Left cardiac atrium (tissue), 4 donors: ENCODE results near the gene OR2B6. TPM values are rescaled to one million over a fixed set of nuclear protein-coding genes. Genes with fewer than 3 reads are reported as not detected.

Experiments used
- ATAC-seq, 2 donors: fragments of 200-7000 bp; cut with Tn5 transposase; one replicate each; pipeline ENCODE4 v1.9.1; 2020; ENCODE audit warnings: mild to moderate bottlenecking in 2 of 2, moderate library complexity in 2 of 2
- DNase-seq: peaks from one replicate; pipeline ENCODE4 v3.0.0-alpha.2; 2020
- intact Hi-C, 2 donors: fragments of 100-400 bp; cut with DNase I; formaldehyde crosslinking; loops; one replicate each; pipeline versions ENCODE4 v1.14.1 to v1.15.1; 2022 to 2023
- total RNA-seq, 2 donors: library from RNA; stranded (reverse); fragmentation: NEBNext Ultra II Directional; extraction: Animal tissue kit (Norgen Biotek cat#: 25700); gene quantifications; one replicate each; pipeline ENCODE4 v1.2.1, GENCODE V29; 2021
- donor health status: DM: no; HTN: yes; CAD: no.
- donor health status: DM: no; HTN: yes; CAD: no; lungs with severe emphysema.
- donor health status: DM: yes; HTN: yes; CAD: no.
- donor health status: Dilated cardiomyopathy.

Gene OR2B6
- total RNA-seq, 2 donors from 2014 or later = not detected

DNA sequence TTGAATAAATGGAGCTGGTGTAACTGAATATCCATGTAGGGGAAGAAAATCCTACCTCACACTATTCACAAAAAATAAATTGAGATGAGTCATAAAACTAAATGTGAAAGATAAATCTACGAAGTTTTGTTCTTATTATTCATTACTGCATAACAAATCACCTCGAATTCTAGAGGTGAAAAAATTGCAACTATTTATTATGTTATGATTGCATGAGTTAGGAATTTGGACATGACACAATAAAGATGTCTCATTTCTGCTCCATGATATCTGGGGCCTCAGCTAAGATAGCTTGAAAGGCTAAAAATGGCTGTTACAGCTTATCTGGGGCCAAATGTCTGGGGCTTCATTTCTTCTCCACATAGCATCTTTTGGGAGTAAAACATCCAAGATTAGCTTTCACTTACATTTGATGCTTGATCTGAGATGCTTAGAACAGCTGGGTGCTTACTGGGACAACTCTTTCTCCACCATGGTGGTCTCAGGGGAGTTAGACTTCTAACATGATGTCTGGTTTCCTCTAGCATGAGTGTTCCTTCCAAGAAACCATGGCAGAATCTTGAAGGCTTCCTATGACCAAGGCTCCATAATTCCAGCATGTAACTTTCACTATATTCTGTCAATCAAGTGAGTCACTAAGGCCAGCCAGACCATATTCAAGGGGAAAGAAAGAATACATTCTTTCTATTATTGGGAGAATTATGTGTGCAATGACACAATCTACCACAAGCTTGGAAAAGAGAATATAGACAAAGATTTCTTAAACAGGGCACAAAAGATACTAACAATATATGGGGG lies 30.1 kb downstream of the OR2B6 start:
- DNase-seq = no peak
- ATAC-seq = no peak
- intact Hi-C loops = no loop called here

DNA sequence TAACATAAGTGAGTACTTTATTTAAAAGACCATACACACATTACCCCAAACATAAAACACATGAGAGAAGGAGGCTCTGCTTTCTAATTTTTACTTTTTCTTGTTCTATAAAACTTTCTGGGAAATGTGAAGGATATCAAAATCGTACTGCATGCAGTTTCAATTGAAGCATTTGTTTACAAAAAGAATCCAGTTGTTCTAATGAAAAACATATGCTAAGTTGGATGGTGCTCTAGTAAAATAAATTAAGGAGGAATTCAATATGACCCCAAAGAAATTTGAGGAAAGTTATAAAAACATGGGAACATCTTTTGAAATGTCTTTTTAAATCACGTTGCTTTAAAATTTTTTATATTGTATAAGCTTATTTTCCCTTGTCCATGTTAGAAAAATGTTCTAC lies 37.6 kb downstream of the OR2B6 start:
- no peak for DNase-seq
- intact Hi-C loops = no loop called here
- ATAC-seq = no peak

DNA sequence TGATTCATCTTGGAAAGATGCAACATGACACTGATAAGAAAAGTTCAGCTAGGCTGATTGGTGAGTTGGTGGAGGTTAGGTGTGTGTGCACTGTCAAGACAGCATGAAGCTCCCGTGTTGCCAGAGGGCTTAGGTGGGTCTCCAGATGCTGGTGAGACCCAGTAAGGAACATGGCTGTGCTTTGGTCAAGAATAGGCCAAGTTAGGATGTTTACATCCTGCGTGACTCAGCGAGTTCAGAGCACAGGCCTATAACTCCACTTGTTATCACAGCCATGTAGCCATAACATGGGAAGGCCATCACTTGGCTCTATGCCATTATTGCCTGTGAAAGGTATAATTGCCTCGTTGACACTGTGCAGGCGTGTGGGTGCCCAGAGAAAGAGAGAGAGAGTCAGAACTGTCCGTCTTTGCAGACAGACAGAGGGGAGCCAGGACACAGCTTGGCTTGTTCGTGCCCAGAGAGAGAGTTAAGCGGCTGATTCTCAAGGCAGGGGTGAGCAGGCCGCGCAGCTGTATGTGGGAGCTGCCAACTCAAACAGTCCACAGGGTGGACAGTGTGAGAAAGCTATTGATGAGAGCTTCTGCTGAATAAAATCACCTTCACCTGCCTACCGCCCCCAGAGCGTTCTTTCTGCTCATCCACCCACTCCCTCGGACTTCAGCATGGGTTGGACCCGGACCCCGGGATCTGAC lies 43.5 kb downstream of the OR2B6 start:
- intact Hi-C loops = no loop called here
- no peak for ATAC-seq
- DNase-seq = no peak

DNA sequence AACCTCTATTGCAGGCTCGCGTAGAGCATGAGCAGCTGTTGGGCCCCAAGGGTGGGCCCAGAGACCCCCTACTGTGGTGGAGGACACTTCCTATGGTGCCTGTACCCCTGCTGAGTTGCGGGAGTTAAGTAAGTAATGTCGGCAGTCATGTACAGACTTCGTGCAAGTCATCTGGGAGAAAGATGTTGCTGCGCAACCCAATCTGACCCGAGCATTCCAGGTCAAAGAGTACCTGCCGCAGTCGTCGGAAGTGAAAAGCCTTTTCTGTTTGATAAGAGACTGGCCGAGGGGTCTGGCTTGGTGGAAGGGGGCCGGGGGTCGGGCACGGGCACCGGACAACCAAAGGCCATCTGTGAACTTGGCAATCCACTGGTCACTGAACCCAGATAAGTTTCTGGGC lies 44.3 kb downstream of the OR2B6 start:
- intact Hi-C loops = no loop called here
- ATAC-seq (no peak), DNase-seq (no peak)

DNA sequence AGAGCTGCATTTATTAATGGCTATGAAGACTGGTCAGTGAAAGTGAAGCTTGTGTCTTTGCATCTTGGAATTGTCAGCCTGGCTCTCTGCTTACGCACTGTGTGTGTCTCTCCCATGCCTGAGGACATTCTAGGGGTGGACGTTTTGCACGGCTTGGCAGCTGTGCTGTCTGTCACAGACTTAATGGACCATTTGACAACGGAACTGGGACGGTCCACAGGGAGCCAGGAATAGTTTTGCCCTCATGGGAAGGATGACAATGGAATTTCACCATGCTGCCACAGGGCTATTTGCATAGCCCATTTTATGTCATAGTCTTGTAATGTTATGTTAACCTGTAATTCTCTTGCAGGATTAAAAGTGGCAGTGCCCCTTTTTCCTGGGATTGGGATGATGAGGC lies 44.7 kb downstream of the OR2B6 start:
- ATAC-seq = no peak
- intact Hi-C loops = no loop called here
- no peak for DNase-seq

DNA sequence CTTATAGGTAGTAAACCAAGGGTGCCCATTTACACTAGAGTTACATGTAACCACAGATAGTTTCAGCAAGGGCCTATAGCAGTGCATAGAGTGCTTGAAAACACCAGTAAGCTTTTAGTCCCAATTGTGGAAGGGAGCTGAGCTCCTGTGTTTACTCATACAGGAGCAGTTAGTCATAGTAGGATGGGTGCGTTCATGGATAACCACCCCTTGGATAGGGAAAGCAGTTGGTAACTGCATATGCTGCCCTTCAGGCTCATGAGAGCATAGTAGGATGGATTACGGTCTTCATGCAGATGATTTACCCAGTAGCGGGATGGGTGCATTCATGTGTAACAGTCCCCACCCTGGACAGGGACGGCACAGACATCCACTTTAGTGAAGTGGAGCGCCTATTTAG lies 45.1 kb downstream of the OR2B6 start:
- DNase-seq = no peak
- ATAC-seq = no peak
- intact Hi-C loops = no loop called here

DNA sequence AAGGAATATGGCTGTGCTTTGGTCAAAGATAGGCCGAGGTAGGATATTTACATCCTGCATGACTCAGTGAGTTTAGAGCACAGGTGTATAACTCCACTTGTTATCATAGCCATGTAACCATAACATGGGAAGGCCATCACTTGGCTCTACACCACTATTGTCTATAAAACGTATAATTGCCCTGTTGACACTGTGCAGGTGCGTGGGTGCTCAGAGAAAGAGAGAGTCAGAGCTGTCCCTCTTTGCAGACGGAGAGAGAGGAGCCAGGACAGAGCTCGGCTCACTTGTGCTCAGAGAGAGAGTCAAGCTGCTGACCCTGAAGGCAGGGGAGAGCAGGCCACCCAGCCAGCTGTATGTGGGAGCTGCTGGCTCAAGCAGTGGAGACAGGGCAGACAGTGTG lies 46.0 kb downstream of the OR2B6 start:
- DNase-seq = no peak
- intact Hi-C loops = no loop called here
- ATAC-seq = no peak

DNA sequence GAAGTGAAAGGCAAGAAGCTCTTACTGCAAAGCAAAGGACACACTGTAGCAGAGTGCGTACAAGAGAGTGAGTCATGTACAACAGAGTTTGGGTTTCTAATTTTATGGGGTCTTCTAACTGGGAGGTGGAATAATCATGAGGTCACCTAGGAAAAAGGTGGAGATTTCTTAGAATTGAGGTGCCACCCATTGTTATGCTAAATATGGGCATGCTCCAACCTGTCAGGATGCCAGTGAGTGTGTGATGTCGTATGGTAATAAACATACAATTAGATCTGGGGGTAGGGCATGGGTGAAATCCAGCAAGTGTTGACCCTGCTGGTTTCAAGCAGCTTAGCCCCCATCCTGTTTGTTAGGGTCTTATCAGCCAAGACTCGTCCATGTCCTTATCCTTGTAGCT lies 46.6 kb downstream of the OR2B6 start:
- no peak for DNase-seq
- intact Hi-C loops = no loop called here
- no peak for ATAC-seq

DNA sequence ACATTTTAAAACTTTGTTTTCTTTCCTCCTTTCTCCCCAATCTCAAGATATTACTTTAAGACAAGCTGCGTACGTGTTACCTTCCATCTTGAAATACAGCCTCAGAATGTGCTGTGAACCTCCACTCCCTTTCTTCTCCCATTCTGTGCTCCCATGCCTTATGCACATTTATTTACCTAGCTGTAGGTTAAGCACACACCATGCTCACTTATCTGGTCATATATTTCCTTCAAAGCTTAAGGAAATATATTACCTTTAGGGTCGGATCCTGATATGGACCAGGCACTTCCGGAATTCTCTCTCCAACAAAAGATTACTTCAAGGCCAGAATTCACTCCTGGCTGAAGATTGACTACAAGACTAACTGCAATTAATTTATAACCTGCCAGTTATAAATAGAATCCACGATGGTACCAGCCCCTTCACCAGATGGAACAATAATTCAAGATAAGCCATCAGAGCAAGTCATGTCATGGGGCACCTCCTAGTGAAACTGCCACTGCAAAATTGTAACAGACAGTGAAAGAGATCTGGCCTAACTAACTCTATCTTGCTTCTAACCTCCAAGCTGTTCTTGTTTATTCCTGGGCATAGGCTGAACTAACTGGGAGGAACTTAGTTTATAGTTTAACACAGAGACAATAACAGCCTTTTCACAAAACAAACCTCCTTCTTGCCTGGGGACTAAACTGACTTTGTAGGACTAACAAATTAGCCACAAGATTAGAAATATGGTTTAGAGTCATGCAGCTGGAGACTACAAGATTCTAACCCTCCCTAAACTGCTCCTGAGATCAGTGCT lies 47.5 kb downstream of the OR2B6 start:
- intact Hi-C loops = no loop called here
- ATAC-seq = no peak

DNA sequence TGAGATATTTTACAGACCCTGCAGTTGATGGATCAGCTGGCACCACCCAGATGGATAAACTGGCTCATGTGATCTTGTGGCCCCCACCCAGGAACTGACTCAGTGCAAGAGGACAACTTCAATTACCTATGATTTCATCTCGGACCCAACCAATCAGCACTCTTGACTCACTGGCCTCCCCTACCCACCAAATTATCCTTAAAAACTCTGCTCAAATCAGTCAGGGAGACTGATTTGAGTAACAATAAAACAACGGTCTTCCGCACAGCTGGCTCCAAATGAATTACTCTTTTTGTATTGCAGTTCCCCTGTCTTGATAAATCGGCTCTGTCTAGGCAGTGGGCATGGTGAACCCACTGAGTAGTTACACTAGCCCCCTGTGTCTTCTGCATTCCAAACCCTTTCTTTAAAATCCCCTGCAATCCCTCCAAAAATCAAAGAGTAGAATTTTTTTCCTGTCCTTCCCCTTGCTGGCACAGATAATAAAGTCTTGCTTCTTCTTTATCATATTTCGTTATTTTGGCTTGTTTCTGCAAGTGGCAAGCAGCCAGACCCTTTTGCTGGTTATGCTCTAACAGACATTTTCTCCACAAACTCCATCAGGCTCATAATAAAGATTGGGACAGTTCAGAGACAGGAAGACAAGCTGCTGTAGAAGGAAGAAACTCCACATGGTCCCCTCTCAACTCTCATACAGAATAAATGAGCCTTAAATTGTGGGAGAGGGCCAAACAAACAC lies 48.3 kb downstream of the OR2B6 start:
- ATAC-seq (no peak), DNase-seq (no peak)
- intact Hi-C loops = no loop called here

More for the DNA sequence above, 47.5 kb downstream of the OR2B6 start:
- DNase-seq = no peak

DNA sequence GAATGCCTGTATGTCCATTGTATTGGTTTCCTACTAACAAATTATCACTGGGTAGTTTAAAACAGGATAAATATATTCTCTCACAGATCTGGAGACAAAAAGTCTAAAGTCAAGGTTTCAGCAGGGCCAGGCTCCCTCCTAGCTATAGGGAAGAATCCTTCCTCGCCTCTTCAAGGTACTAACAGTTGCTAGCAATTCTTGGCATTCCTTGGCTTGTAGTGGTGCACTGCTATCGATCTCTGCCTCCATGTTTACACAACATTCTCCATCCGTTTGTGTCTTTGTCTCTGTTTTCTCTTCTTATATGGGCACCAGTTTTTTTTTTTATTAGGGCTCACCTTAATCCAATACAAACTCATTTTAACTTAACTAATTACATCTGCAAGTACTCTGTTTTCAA lies 48.9 kb downstream of the OR2B6 start:
- intact Hi-C loops = no loop called here
- ATAC-seq (no peak), DNase-seq (no peak)

Other genes starting within 250 kb of the OR2B6 start
- not detected for gene OR2B2, start 44.8 kb upstream of the OR2B6 start, total RNA-seq
- gene ZNF165, start 123.3 kb downstream of the OR2B6 start, total RNA-seq = under 1 TPM; 0.24 to 0.44 TPM
- 1 to 10 TPM; 2.4 TPM for gene ZSCAN16, start 167.4 kb downstream of the OR2B6 start, total RNA-seq
- 10 to 100 TPM; 10.8 to 15.8 TPM for gene ZKSCAN8, start 184.6 kb downstream of the OR2B6 start, total RNA-seq